GM12892 (cell line): ENCODE measurements around the gene PRKCG.
"Not testable (repeated sequence)": the region's sequence is repeated elsewhere in the genome, so short reads cannot be mapped to it uniquely, and the experiment has no call there.

Source experiments
- DNase-seq: peaks from one replicate; pipeline ENCODE4 v3.0.0; 2011; ENCODE audit not compliant: insufficient read length
- FAIRE-seq: peaks from 2 replicates; lab custom pipeline; 2011; peaks lifted over from hg19 to GRCh38; lab: Jason Lieb, UNC
- POLR2A ChIP-seq: IDR thresholded peaks from 2 replicates; pipeline ENCODE4 v1.6.1; 2011; ENCODE audit warnings: low read depth, low read length, control low read depth
- POLR2AphosphoS5 ChIP-seq: IDR thresholded peaks from 2 replicates; pipeline ENCODE4 v1.6.1; 2011; ENCODE audit warnings: low read depth, low read length, control low read depth
- TAF1 ChIP-seq: IDR thresholded peaks from 2 replicates; pipeline ENCODE4 v1.6.1; 2011; ENCODE audit warnings: low read depth, mild to moderate bottlenecking, control low read depth, low read length, borderline replicate concordance

Gene PRKCG

GRCh38 chr19:53915000-53915399, 33.0 kb downstream of the PRKCG start:
- TF ChIP-seq POLR2A (no peak), POLR2AphosphoS5 (no peak), TAF1 (no peak)
- FAIRE-seq (no peak), DNase-seq (no peak)

- DNase-seq (no peak), FAIRE-seq (no peak)
- TF ChIP-seq TAF1: no peak
- no peak for TF ChIP-seq POLR2A
- TF ChIP-seq POLR2AphosphoS5: no peak
Measured at GRCh38 chr19:53916004-53916403, 34.0 kb downstream of the PRKCG start.

- DNase-seq: no peak
- no peak for FAIRE-seq
- no peak for TF ChIP-seq POLR2AphosphoS5
- no peak for TF ChIP-seq TAF1
- no peak for TF ChIP-seq POLR2A
Measured at GRCh38 chr19:53917356-53917755, 35.4 kb downstream of the PRKCG start.

- DNase-seq (no peak), FAIRE-seq (no peak)
- TF ChIP-seq POLR2A (no peak), TAF1 (no peak), POLR2AphosphoS5 (no peak)
Measured at GRCh38 chr19:53927739-53928138, 45.7 kb downstream of the PRKCG start.

GRCh38 chr19:53936029-53936428, 54.0 kb downstream of the PRKCG start:
- no peak for TF ChIP-seq POLR2A
- no peak for TF ChIP-seq POLR2AphosphoS5
- DNase-seq (no peak), FAIRE-seq (no peak)

GRCh38 chr19:53942001-53942786, 60.2 kb downstream of the PRKCG start:
- FAIRE-seq (no peak), DNase-seq (no peak)
- TF ChIP-seq TAF1 (no peak), POLR2A (no peak), POLR2AphosphoS5 (no peak)

- no peak for TF ChIP-seq POLR2A
- TF ChIP-seq POLR2AphosphoS5: no peak
- TF ChIP-seq TAF1: no peak
- DNase-seq (no peak), FAIRE-seq (no peak)
Measured at GRCh38 chr19:53944416-53944815, 62.4 kb downstream of the PRKCG start.

GRCh38 chr19:53944933-53945332, 62.9 kb downstream of the PRKCG start:
- FAIRE-seq (no peak), DNase-seq (no peak)
- TF ChIP-seq POLR2A (no peak), POLR2AphosphoS5 (no peak), TAF1 (no peak)

- TF ChIP-seq TAF1: no peak
- TF ChIP-seq POLR2AphosphoS5: no peak
- DNase-seq (no peak), FAIRE-seq (no peak)
Measured at GRCh38 chr19:53945441-53945840, 63.4 kb downstream of the PRKCG start.

- FAIRE-seq (no peak), DNase-seq (no peak)
- TF ChIP-seq POLR2A (no peak), POLR2AphosphoS5 (no peak), TAF1 (no peak)
Measured at GRCh38 chr19:53945998-53946397, 64.0 kb downstream of the PRKCG start.

- no peak for TF ChIP-seq POLR2AphosphoS5
- TF ChIP-seq POLR2A: no peak
- TF ChIP-seq TAF1: no peak
- FAIRE-seq (no peak), DNase-seq (no peak)
Measured at GRCh38 chr19:53947624-53948023, 65.6 kb downstream of the PRKCG start.

- not testable (repeated sequence) for DNase-seq, FAIRE-seq
Measured at GRCh38 chr19:53948611-53949010, 66.6 kb downstream of the PRKCG start.

GRCh38 chr19:53951436-53951835, 69.4 kb downstream of the PRKCG start:
- TF ChIP-seq POLR2AphosphoS5 (no peak), TAF1 (no peak), POLR2A (no peak)
- DNase-seq (no peak), FAIRE-seq (no peak)
